H1 (cell line): ENCODE results near the gene RBM14. TPM values are rescaled to one million over a fixed set of nuclear protein-coding genes. Genes with fewer than 3 reads are reported as not detected.

Experiments
- CTCF ChIA-PET: fragments of 300-600 bp; sonication (Branson Sonifier 250); formaldehyde crosslinking; loops from one replicate; lab custom pipeline; 2021; ENCODE audit not compliant: partially characterized antibody; lab: Charles Lee
- POLR2A ChIA-PET: fragments of 300-600 bp; sonication (Branson Sonifier 250); formaldehyde crosslinking; loops from one replicate; lab custom pipeline; 2021; ENCODE audit warnings: inconsistent platforms; ENCODE audit not compliant: partially characterized antibody; lab: Charles Lee
- DNase-seq, 2 experiments: peaks; one replicate each; pipeline versions ENCODE4 v3.0.0 to v3.0.0-alpha.2; 2010 to 2022; ENCODE audit warnings: low spot score in 2 of 2, low read depth in 1 of 2, mixed read lengths in 1 of 2
- FAIRE-seq: peaks from 2 replicates; lab custom pipeline; 2011; peaks lifted over from hg19 to GRCh38; lab: Jason Lieb, UNC
- H2AFZ ChIP-seq: 2 replicates; pipeline ENCODE4 v1.8.1; 2012; ENCODE audit warnings: low read length, inconsistent platforms
- H2AK5ac ChIP-seq: 2 replicates; pipeline ENCODE4 v1.6.1; 2013; ENCODE audit warnings: low read depth, low read length
- H2BK120ac ChIP-seq: replicated peaks from 2 replicates; pipeline ENCODE3; 2013; ENCODE audit warnings: low read depth, low read length, inconsistent platforms
- H2BK12ac ChIP-seq: 2 replicates; pipeline ENCODE4 v1.6.1; 2013; ENCODE audit warnings: low read depth, low read length
- H2BK15ac ChIP-seq: 2 replicates; pipeline ENCODE4 v1.6.1; 2013; ENCODE audit warnings: low read length
- H2BK20ac ChIP-seq: 2 replicates; pipeline ENCODE4 v1.6.1; 2013; ENCODE audit warnings: low read length
- H2BK5ac ChIP-seq: 2 replicates; pipeline ENCODE4 v1.6.1; 2013; ENCODE audit warnings: low read depth, low read length
- H3K14ac ChIP-seq: 2 replicates; pipeline ENCODE4 v1.6.1; 2013; ENCODE audit warnings: inconsistent platforms; ENCODE audit not compliant: insufficient read length
- H3K18ac ChIP-seq: 2 replicates; pipeline ENCODE4 v1.6.1; 2013; ENCODE audit warnings: low read length; ENCODE audit errors: extremely low read depth
- H3K23ac ChIP-seq: 2 replicates; pipeline ENCODE4 v1.6.1; 2013; ENCODE audit warnings: inconsistent platforms; ENCODE audit not compliant: insufficient read length
- H3K23me2 ChIP-seq: 2 replicates; pipeline ENCODE4 v1.6.1; 2013; ENCODE audit warnings: low read depth, low read length
- H3K27ac ChIP-seq: 2 replicates; pipeline ENCODE4 v1.6.1; 2011; ENCODE audit warnings: low read depth, low read length, inconsistent platforms
- H3K27me3 ChIP-seq, 4 experiments: replicated peaks in 1 of 4; 1 replicate in 1 of 4; 2 replicates in 3 of 4; pipeline versions ENCODE4 v1.6.1 to v1.8.1; 2011 to 2013; ENCODE audit warnings: low read length in 3 of 4, mild to moderate bottlenecking in 3 of 4, inconsistent platforms in 2 of 4, mixed read lengths in 2 of 4, moderate library complexity in 1 of 4; ENCODE audit not compliant: control insufficient read depth in 3 of 4, insufficient read depth in 3 of 4; ENCODE audit errors: extremely low read depth in 1 of 4
- H3K36me3 ChIP-seq, 4 experiments: 2 replicates each; pipeline versions ENCODE4 v1.6.1 to v1.8.1; 2011 to 2013; ENCODE audit warnings: mild to moderate bottlenecking in 4 of 4, low read length in 3 of 4, moderate library complexity in 2 of 4, control low read depth in 1 of 4, inconsistent platforms in 1 of 4; ENCODE audit not compliant: insufficient read depth in 4 of 4, control insufficient read depth in 2 of 4
- H3K4ac ChIP-seq: replicated peaks from 2 replicates; pipeline ENCODE3; 2013; ENCODE audit warnings: low read length, low read depth, mixed read lengths, inconsistent platforms; ENCODE audit not compliant: insufficient read length
- H3K4me1 ChIP-seq, 4 experiments: replicated peaks in 1 of 4; 1 replicate in 1 of 4; 2 replicates in 3 of 4; pipeline versions ENCODE4 v1.6.1 to v1.8.1; 2011 to 2013; ENCODE audit warnings: low read length in 3 of 4, inconsistent platforms in 2 of 4, mixed read lengths in 1 of 4; ENCODE audit not compliant: insufficient read depth in 4 of 4, control insufficient read depth in 3 of 4
- H3K4me2 ChIP-seq, 2 experiments: 2 replicates each; pipeline versions ENCODE4 v1.6.1 to v1.8.1; 2011 to 2013; ENCODE audit warnings: low read depth in 2 of 2, low read length in 2 of 2, control low read depth in 1 of 2, inconsistent platforms in 1 of 2, mild to moderate bottlenecking in 1 of 2; ENCODE audit not compliant: insufficient read depth in 1 of 2
- H3K4me3 ChIP-seq, 4 experiments: fragments of 200-600, 300-600 bp in 1 of 4; sonication (generic), shearing (Covaris generic), sonication (Bioruptor Twin) in 1 of 4; 2 replicates each; pipeline versions ENCODE4 v1.5.1 to v1.8.1; 2011 to 2016; ENCODE audit warnings: low read length in 4 of 4, low read depth in 3 of 4, control low read depth in 2 of 4, inconsistent platforms in 2 of 4, mild to moderate bottlenecking in 2 of 4, mixed read lengths in 1 of 4, moderate library complexity in 1 of 4; ENCODE audit not compliant: insufficient read depth in 2 of 4; ENCODE audit errors: extremely low read depth in 1 of 4
- H3K56ac ChIP-seq: replicated peaks from 2 replicates; pipeline ENCODE3; 2013; ENCODE audit warnings: low read depth, mild to moderate bottlenecking, mixed read lengths, low read length, inconsistent platforms; ENCODE audit not compliant: insufficient read length
- H3K79me1 ChIP-seq: 2 replicates; pipeline ENCODE4 v1.6.1; 2013; ENCODE audit warnings: low read depth, low read length, control low read depth
- H3K79me2 ChIP-seq, 2 experiments: 2 replicates each; pipeline versions ENCODE4 v1.6.1 to v1.8.1; 2012 to 2013; ENCODE audit warnings: low read length in 2 of 2, mild to moderate bottlenecking in 2 of 2, inconsistent platforms in 1 of 2; ENCODE audit not compliant: insufficient read depth in 2 of 2, control insufficient read depth in 1 of 2
- H3K9ac ChIP-seq, 4 experiments: replicated peaks in 1 of 4; 1 replicate in 1 of 4; 2 replicates in 3 of 4; pipeline versions ENCODE4 v1.6.1 to v1.8.1; 2011 to 2013; ENCODE audit warnings: low read depth in 3 of 4, low read length in 3 of 4, control low read depth in 2 of 4, mild to moderate bottlenecking in 2 of 4, moderate library complexity in 2 of 4, inconsistent platforms in 1 of 4; ENCODE audit errors: extremely low read depth in 1 of 4
- H3K9me3 ChIP-seq, 2 experiments: 2 replicates each; pipeline versions ENCODE4 v1.6.1 to v1.8.1; 2012 to 2013; ENCODE audit warnings: mild to moderate bottlenecking in 2 of 2, moderate library complexity in 2 of 2, control low read depth in 1 of 2, inconsistent platforms in 1 of 2, low read depth in 1 of 2, low read length in 1 of 2, mixed read lengths in 1 of 2; ENCODE audit not compliant: insufficient read depth in 2 of 2
- H4K20me1 ChIP-seq, 2 experiments: replicated peaks in 1 of 2; 2 replicates each; pipeline versions ENCODE3 to v1.8.1; 2011 to 2013; ENCODE audit warnings: inconsistent platforms in 2 of 2, low read length in 2 of 2, mild to moderate bottlenecking in 1 of 2; ENCODE audit not compliant: insufficient read depth in 2 of 2, control insufficient read depth in 1 of 2
- H4K5ac ChIP-seq: 2 replicates; pipeline ENCODE4 v1.6.1; 2013; ENCODE audit warnings: low read length, low read depth, mixed read lengths, inconsistent platforms; ENCODE audit not compliant: insufficient read length
- H4K8ac ChIP-seq: 2 replicates; pipeline ENCODE4 v1.8.0; 2013; ENCODE audit warnings: mild to moderate bottlenecking, moderate library complexity, low read length, inconsistent platforms; ENCODE audit not compliant: insufficient read depth; ENCODE audit errors: extremely low read depth
- H4K91ac ChIP-seq: replicated peaks from 2 replicates; pipeline ENCODE3; 2013; ENCODE audit warnings: low read length, mixed read lengths, inconsistent platforms; ENCODE audit not compliant: insufficient read length
- BACH1 ChIP-seq: IDR thresholded peaks from 2 replicates; pipeline ENCODE4 v1.6.1; 2012; ENCODE audit warnings: low read length, improper control_type of control experiment
- EP300 ChIP-seq, 2 experiments: IDR thresholded peaks; 1 replicate in 1 of 2; 2 replicates in 1 of 2; pipeline ENCODE4 v1.6.1; 2011 to 2012; ENCODE audit warnings: low read depth in 2 of 2, low read length in 2 of 2, mild to moderate bottlenecking in 2 of 2, borderline replicate concordance in 1 of 2, inconsistent platforms in 1 of 2, moderate library complexity in 1 of 2
- HDAC2 ChIP-seq, 2 experiments: fragments of 300-600 bp in 1 of 2; sonication (generic) in 1 of 2; IDR thresholded peaks; 2 replicates each; pipeline ENCODE4 v1.6.1; 2011 to 2012; ENCODE audit warnings: low read depth in 2 of 2, low read length in 2 of 2, mild to moderate bottlenecking in 2 of 2, moderate library complexity in 2 of 2, borderline replicate concordance in 1 of 2, inconsistent platforms in 1 of 2
- HDAC6 ChIP-seq: IDR thresholded peaks from one replicate; pipeline ENCODE4 v1.7.1; 2012; ENCODE audit warnings: low read depth, mild to moderate bottlenecking, inconsistent platforms, low read length, moderate library complexity
- NANOG ChIP-seq: IDR thresholded peaks from 2 replicates; pipeline ENCODE4 v1.6.1; 2011; ENCODE audit warnings: low read length, low read depth, mild to moderate bottlenecking, inconsistent platforms; ENCODE audit not compliant: insufficient read depth, poor library complexity, severe bottlenecking
- RNF2 ChIP-seq: fragments of 200-900, 300-1000 bp; sonication (generic); IDR thresholded peaks from 2 replicates; pipeline ENCODE4 v1.7.1; 2016; ENCODE audit warnings: borderline replicate concordance, low read depth, mild to moderate bottlenecking, antibody characterized with exemption, low read length; ENCODE audit not compliant: poor library complexity, severe bottlenecking; ENCODE audit errors: missing control alignments
- TAF7 ChIP-seq: optimal IDR thresholded peaks from 2 replicates; pipeline ENCODE3; 2011; ENCODE audit warnings: low read depth, mild to moderate bottlenecking, inconsistent platforms, low read length, moderate library complexity, borderline replicate concordance
- TEAD4 ChIP-seq: IDR thresholded peaks from 2 replicates; pipeline ENCODE4 v1.6.1; 2012; ENCODE audit warnings: low read depth, low read length, inconsistent platforms, mixed read lengths
- ZNF274 ChIP-seq: IDR thresholded peaks from 2 replicates; pipeline ENCODE4 v1.7.0; 2012; ENCODE audit warnings: low read length, borderline replicate concordance; ENCODE audit errors: extremely low read depth
- WGBS, 2 experiments: shearing (Covaris generic) in 1 of 2; methylation state at CpG; one replicate each; pipeline versions ENCODE4 v1.1.6 to v1.1.7; 2013 to 2015; ENCODE audit warnings: low lambda C conversion rate in 2 of 2, mixed read lengths in 2 of 2, inconsistent platforms in 1 of 2, low coverage in 1 of 2, missing lambda C conversion rate in 1 of 2; ENCODE audit not compliant: insufficient replicate concordance in 2 of 2, insufficient coverage in 1 of 2, insufficient read length in 1 of 2; ENCODE audit errors: extremely low coverage in 1 of 2, missing lambda C conversion rate in 1 of 2; 5-methylcytosine and 5-hydroxymethylcytosine counted together
- polyA plus RNA-seq, 7 experiments: library from polyadenylated mRNA; depleted of rRNA in 3 of 7; stranded (reverse) in 5 of 7; unstranded in 2 of 7; fragments of >200 nt in 5 of 7; fragments of 200-250 nt in 2 of 7; gene quantifications; 1 replicate in 5 of 7; 2 replicates in 1 of 7; 4 replicates in 1 of 7; pipeline versions ENCODE4 v1.2.1 to v1.2.3, GENCODE V29; 2011 to 2013; ENCODE audit warnings: missing spikeins in 2 of 7, mixed read lengths in 2 of 7
- total RNA-seq: library from RNA; stranded (reverse); fragmentation: NEBNext Ultra II Directional; extraction: Animal tissue kit (Norgen Biotek cat#: 25700); gene quantifications from 2 replicates; pipeline ENCODE4 v1.2.1, GENCODE V29; 2021
- TF ChIP-seq, protein P1 (sequence below): IDR thresholded peaks from 2 replicates; pipeline ENCODE4 v1.6.1; 2011; ENCODE audit warnings: low read depth, mild to moderate bottlenecking, low read length; ENCODE audit not compliant: insufficient read depth

RBM14 gene
- total and polyA plus RNA-seq, 2 of the 8 experiments (the other 6 are each of a cell fraction or from before 2014, with no cell fraction given), result 67.2 to 142 TPM

DNA sequence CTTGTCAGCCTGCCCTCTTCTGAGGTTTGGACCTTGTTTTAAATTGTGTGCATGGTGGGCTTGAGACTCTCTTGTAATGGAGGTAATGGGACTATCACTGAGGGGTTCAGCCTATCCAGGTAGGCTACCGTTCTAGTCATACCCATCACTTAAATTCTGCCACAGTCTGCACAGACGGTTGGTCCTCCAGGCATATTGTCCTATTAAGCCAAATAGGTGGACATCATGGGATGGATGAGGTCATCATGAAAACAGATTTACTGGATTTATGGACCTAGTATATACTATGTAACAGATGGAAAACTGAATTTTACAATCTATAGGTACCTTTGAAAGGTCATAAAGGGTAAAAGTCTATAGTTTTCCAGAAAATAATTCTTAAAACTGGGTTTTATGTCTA is 12.9 kb downstream of the RBM14 start:
- no peak overlapping the region for H4K8ac ChIP-seq
- no peak for FAIRE-seq
- no peaks in the 10 kb centered on the region for H3K4me1 ChIP-seq
- no peak overlapping the region for H3K4me2 ChIP-seq
- no peak overlapping the region for H3K4me3 ChIP-seq
- no peak overlapping the region for H2BK12ac ChIP-seq
- no peak overlapping the region for H3K27ac ChIP-seq
- H2BK20ac ChIP-seq, result no peak overlapping the region
- H2BK120ac ChIP-seq, result no peak overlapping the region
- no peaks in the 10 kb centered on the region for H3K9me3 ChIP-seq
- H2AK5ac ChIP-seq, result no peak overlapping the region
- H3K36me3 ChIP-seq, result peaks cover 45 to 83% (median 69%) of the 10 kb centered on the region in 4 experiments
- no peak for DNase-seq
- no peak overlapping the region for H3K14ac ChIP-seq
- H2BK15ac ChIP-seq, result no peak overlapping the region
- H3K4ac ChIP-seq, result no peak overlapping the region
- no peaks in the 10 kb centered on the region for H3K27me3 ChIP-seq
- H3K79me2 ChIP-seq, result peaks cover 37 to 96% of the 10 kb centered on the region in 2 experiments
- peaks cover 33% of the 10 kb centered on the region for H3K79me1 ChIP-seq
- no peak overlapping the region for H4K91ac ChIP-seq
- no peak overlapping the region for H3K9ac ChIP-seq
- no peak overlapping the region for H3K18ac ChIP-seq
- no peak overlapping the region for H2BK5ac ChIP-seq
- no peak overlapping the region for H2AFZ ChIP-seq
- no peak overlapping the region for H4K5ac ChIP-seq
- CTCF ChIA-PET, result interaction anchor here (0.6 to 2.1 kb wide), 2 partner anchors 51 to 141 kb away, joined by 3 to 7 read pairs; no protein-coding TSS in a partner anchor
- no peak overlapping the region for H3K56ac ChIP-seq
- TF ChIP-seq EP300 (IDR thresholded peaks at IDR 0.05; ENCODE audit: borderline replicate concordance in 1 of 2, low read depth in 2 of 2, low read length in 2 of 2) (no peak), HDAC6 (no peak), RNF2 (no peak), TAF7 (no peak), HDAC2 (IDR thresholded peaks at IDR 0.05; ENCODE audit: borderline replicate concordance in 1 of 2, low read depth in 2 of 2, low read length in 2 of 2) (no peak), NANOG (no peak), BACH1 (no peak), ZNF274 (no peak), TEAD4 (no peak)
- TF ChIP-seq, protein P1, sequence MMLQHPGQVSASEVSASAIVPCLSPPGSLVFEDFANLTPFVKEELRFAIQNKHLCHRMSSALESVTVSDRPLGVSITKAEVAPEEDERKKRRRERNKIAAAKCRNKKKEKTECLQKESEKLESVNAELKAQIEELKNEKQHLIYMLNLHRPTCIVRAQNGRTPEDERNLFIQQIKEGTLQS, result no peak
- peaks cover 33 to 44% of the 10 kb centered on the region in 2 experiments for H4K20me1 ChIP-seq
- POLR2A ChIA-PET, result interaction anchor here (0.6 to 66.2 kb wide), 6 partner anchors 8 to 343 kb away, joined by 3 to 2165 read pairs (median 3); partner anchors contain the start of genes ACTN3, CCDC87, CCS and RBM14
- H3K23ac ChIP-seq, result no peak overlapping the region
- H3K23me2 ChIP-seq, result no peaks in the 10 kb centered on the region
- WGBS, 2 experiments, result 87% methylated on average over 2 of the region's 2 CpGs; no CpG with 5 or more reads in 1 of the 2 experiments
